ENCODE data around the gene RASGRP4.

GRCh38 chr19:38370299-38370698 lies 55.7 kb downstream of the RASGRP4 start:
- TF ChIP-seq CTCF (conservative IDR thresholded peaks at IDR 0.05; ENCODE audit: low read depth, low read length): no peak
- no peak for TF ChIP-seq EZH2 (IDR thresholded peaks at IDR 0.05; ENCODE audit: low read length, unreplicated experiment)

Data from PC-3 (cell line).